Loucy (cell line): ENCODE results near the gene DTNBP1.

Experiments used
- H2AFZ ChIP-seq: fragments of 200-600 bp; sonication (generic); 2 replicates; pipeline ENCODE4 v1.6.0; 2016; ENCODE audit warnings: antibody characterized with exemption, mild to moderate bottlenecking, low read length, moderate library complexity
- H3F3A ChIP-seq: fragments of 200-600 bp; 2 replicates; pipeline ENCODE4 v1.6.0; 2016; ENCODE audit warnings: antibody characterized with exemption, low read depth, mild to moderate bottlenecking
- H3K27me3 ChIP-seq: fragments of 200-600 bp; sonication (generic); 2 replicates; pipeline ENCODE4 v1.6.1; 2014; ENCODE audit warnings: low read length, mild to moderate bottlenecking; ENCODE audit not compliant: insufficient read depth, poor library complexity, severe bottlenecking
- H3K36me3 ChIP-seq: fragments of 200-600 bp; sonication (generic); 2 replicates; pipeline ENCODE4 v1.6.1; 2016; ENCODE audit warnings: low read length; ENCODE audit not compliant: insufficient read depth
- H3K4me1 ChIP-seq: fragments of 200-600 bp; sonication (generic); 2 replicates; pipeline ENCODE4 v1.5.1; 2014; ENCODE audit warnings: low read length, mild to moderate bottlenecking; ENCODE audit not compliant: insufficient read depth, poor library complexity, severe bottlenecking
- H3K4me2 ChIP-seq: fragments of 200-600 bp; sonication (generic); 2 replicates; pipeline ENCODE4 v1.6.0; 2014; ENCODE audit warnings: antibody characterized with exemption, low read length, low read depth, mild to moderate bottlenecking; ENCODE audit not compliant: poor library complexity, severe bottlenecking
- H3K4me3 ChIP-seq: fragments of 200-600 bp; sonication (generic); 2 replicates; pipeline ENCODE4 v1.5.1; 2014; ENCODE audit warnings: low read length, mild to moderate bottlenecking, mixed read lengths; ENCODE audit not compliant: poor library complexity, severe bottlenecking
- H3K79me2 ChIP-seq: fragments of 200-600 bp; sonication (generic); 2 replicates; pipeline ENCODE4 v1.6.1; 2014; ENCODE audit warnings: low read length; ENCODE audit not compliant: insufficient read depth
- H3K9ac ChIP-seq: fragments of 200-600 bp; sonication (generic); 2 replicates; pipeline ENCODE4 v1.6.0; 2014; ENCODE audit warnings: mild to moderate bottlenecking, low read depth, low read length, moderate library complexity; ENCODE audit not compliant: poor library complexity, severe bottlenecking
- H3K9me2 ChIP-seq: fragments of 200-600 bp; sonication (generic); replicated peaks from 2 replicates; pipeline ENCODE4 v1.6.1; 2016; ENCODE audit warnings: low read depth, low read length, mixed read lengths
- H3K9me3 ChIP-seq: fragments of 200-600 bp; sonication (generic); 2 replicates; pipeline ENCODE4 v1.6.1; 2014; ENCODE audit warnings: mild to moderate bottlenecking, antibody characterized with exemption, low read length, low read depth; ENCODE audit not compliant: insufficient read depth
- H4K20me1 ChIP-seq: fragments of 200-600 bp; sonication (generic); 2 replicates; pipeline ENCODE4 v1.6.0; 2014; ENCODE audit warnings: antibody characterized with exemption, low read length, mild to moderate bottlenecking; ENCODE audit not compliant: insufficient read depth, poor library complexity, severe bottlenecking
- EZH2phosphoT487 ChIP-seq: fragments of 200-600 bp; IDR thresholded peaks from 2 replicates; pipeline ENCODE4 v1.6.1; 2018; ENCODE audit warnings: antibody characterized with exemption, mild to moderate bottlenecking, moderate library complexity, borderline replicate concordance
- TF ChIP-seq, protein P1 (sequence below): fragments of 200-600 bp; sonication (generic); conservative IDR thresholded peaks from 2 replicates; pipeline ENCODE4 v1.5.1; 2014; ENCODE audit warnings: mild to moderate bottlenecking, antibody characterized with exemption, low read length

DTNBP1 gene

DNA sequence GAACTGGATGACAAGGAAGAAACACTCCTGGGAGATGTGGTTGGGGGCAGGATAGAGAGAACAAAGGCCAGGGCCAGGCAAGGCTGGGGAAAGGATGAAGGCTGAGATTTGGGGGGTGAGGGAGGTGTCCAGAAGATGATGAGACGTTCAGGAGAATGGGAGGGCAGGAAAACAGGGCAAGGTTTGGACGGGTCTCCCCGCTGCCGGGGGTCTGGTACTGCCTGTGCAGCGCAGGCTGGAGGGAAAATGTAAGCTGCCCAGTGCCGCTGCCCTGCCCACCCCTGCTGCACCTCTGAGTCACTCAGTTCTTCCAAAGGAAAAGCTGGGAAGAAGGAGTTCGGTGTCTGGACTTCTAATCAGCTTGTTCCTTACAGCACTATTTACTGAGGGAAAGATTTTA is 130.9 kb downstream of the DTNBP1 start:
- H3K27me3 ChIP-seq: no peaks in the 10 kb centered on the region
- H3K9ac ChIP-seq: no peak overlapping the region
- H2AFZ ChIP-seq: no peak overlapping the region
- H3K9me2 ChIP-seq: no peaks in the 10 kb centered on the region
- H4K20me1 ChIP-seq: no peaks in the 10 kb centered on the region
- H3K4me3 ChIP-seq: no peak overlapping the region
- H3K4me1 ChIP-seq: peaks cover 10% of the 10 kb centered on the region
- H3K36me3 ChIP-seq: peaks cover 48% of the 10 kb centered on the region; the same call in 1 of the 2 replicates
- no peak overlapping the region for H3K4me2 ChIP-seq
- TF ChIP-seq EZH2phosphoT487: no peak
- TF ChIP-seq, protein P1, sequence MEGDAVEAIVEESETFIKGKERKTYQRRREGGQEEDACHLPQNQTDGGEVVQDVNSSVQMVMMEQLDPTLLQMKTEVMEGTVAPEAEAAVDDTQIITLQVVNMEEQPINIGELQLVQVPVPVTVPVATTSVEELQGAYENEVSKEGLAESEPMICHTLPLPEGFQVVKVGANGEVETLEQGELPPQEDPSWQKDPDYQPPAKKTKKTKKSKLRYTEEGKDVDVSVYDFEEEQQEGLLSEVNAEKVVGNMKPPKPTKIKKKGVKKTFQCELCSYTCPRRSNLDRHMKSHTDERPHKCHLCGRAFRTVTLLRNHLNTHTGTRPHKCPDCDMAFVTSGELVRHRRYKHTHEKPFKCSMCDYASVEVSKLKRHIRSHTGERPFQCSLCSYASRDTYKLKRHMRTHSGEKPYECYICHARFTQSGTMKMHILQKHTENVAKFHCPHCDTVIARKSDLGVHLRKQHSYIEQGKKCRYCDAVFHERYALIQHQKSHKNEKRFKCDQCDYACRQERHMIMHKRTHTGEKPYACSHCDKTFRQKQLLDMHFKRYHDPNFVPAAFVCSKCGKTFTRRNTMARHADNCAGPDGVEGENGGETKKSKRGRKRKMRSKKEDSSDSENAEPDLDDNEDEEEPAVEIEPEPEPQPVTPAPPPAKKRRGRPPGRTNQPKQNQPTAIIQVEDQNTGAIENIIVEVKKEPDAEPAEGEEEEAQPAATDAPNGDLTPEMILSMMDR: no peak
- no peaks in the 10 kb centered on the region for H3K9me3 ChIP-seq
- H3K79me2 ChIP-seq: peaks cover 5% of the 10 kb centered on the region; the same call in 1 of the 2 replicates
- H3F3A ChIP-seq: no peaks in the 10 kb centered on the region

DNA sequence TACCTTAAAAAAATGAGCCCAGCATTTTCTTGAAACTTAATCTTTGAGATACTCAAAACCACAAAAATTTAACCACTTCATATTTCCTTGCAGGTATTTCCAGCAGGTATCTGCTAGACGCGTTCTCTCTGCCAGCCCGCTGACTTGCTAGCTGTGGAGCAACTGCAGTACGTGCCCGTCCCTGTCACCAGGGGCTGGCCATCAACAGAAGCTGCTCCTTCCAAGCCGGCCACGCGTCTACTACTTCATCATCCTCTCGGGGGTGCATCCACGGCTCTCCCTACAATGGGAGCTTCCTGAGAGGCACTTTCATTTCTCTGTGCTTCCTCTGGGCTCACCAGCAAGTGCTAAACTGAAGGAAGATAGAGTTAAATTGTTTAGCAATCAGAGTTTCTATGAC is 132.4 kb downstream of the DTNBP1 start:
- no peaks in the 10 kb centered on the region for H3K27me3 ChIP-seq
- H3K9me3 ChIP-seq: no peaks in the 10 kb centered on the region
- H3F3A ChIP-seq: no peaks in the 10 kb centered on the region
- no peaks in the 10 kb centered on the region for H4K20me1 ChIP-seq
- no peaks in the 10 kb centered on the region for H3K9me2 ChIP-seq
- H3K9ac ChIP-seq: no peak overlapping the region
- no peak overlapping the region for H3K4me2 ChIP-seq
- peaks cover 10% of the 10 kb centered on the region for H3K4me1 ChIP-seq
- H2AFZ ChIP-seq: no peak overlapping the region
- no peak for TF ChIP-seq EZH2phosphoT487
- TF ChIP-seq, protein P1: no peak
- H3K4me3 ChIP-seq: no peak overlapping the region
- H3K79me2 ChIP-seq: no peaks in the 10 kb centered on the region
- H3K36me3 ChIP-seq: peaks cover 56% of the 10 kb centered on the region; the same call in 1 of the 2 replicates

DNA sequence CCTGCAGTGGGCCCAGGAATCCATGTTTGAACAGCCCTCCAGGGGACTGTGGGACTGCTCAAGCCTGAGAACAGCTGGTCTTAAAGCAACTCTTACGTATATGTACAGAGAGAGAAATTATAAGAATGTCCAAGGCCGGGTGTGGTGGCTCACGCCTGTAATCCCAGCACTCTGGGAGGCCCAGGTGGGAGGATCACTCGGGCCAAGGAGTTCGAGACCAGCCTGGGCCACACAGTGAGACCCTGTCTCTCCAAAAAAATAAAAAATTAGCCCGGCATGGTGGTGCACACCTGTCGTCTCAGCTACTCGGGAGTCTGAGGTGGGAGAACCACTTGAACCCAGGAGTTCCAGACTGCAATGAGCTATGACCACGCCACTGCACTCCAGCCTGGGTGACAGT is 134.0 kb downstream of the DTNBP1 start:
- H3K79me2 ChIP-seq: no peaks in the 10 kb centered on the region
- H3K4me3 ChIP-seq: no peak overlapping the region
- H2AFZ ChIP-seq: no peak overlapping the region
- no peaks in the 10 kb centered on the region for H3K9me3 ChIP-seq
- H4K20me1 ChIP-seq: no peaks in the 10 kb centered on the region
- TF ChIP-seq, protein P1: no peak
- TF ChIP-seq EZH2phosphoT487: no peak
- H3K9me2 ChIP-seq: no peaks in the 10 kb centered on the region
- peaks cover 10% of the 10 kb centered on the region for H3K4me1 ChIP-seq
- no peak overlapping the region for H3K4me2 ChIP-seq
- no peaks in the 10 kb centered on the region for H3K27me3 ChIP-seq
- no peaks in the 10 kb centered on the region for H3F3A ChIP-seq
- H3K36me3 ChIP-seq: peaks cover 71% of the 10 kb centered on the region
- no peak overlapping the region for H3K9ac ChIP-seq
